NCI-H187 (cell line): ENCODE measurements around the gene SEMA4F.

Experiments
- DNase-seq, 2 experiments: peaks; one replicate each; lab custom pipeline; 2025; lab: John Stamatoyannopoulos, UW

SEMA4F gene

GRCh38 chr2:74707837-74708236, 53.8 kb downstream of the SEMA4F start:
- peak in 1 of 2 experiments; percentile 1 for DNase-seq

GRCh38 chr2:74708296-74708695, 54.2 kb downstream of the SEMA4F start:
- no peak for DNase-seq

- no peak for DNase-seq
Observed at GRCh38 chr2:74708883-74709282, 54.8 kb downstream of the SEMA4F start.

- no peak for DNase-seq
Observed at GRCh38 chr2:74712223-74713053, 58.4 kb downstream of the SEMA4F start.

GRCh38 chr2:74714691-74715080, 60.6 kb downstream of the SEMA4F start:
- no peak for DNase-seq

- peak; percentile 15 to 21 for DNase-seq
Observed at GRCh38 chr2:74715081-74715791, 61.2 kb downstream of the SEMA4F start.

- no peak for DNase-seq
Observed at GRCh38 chr2:74715880-74716279, 61.8 kb downstream of the SEMA4F start.

- no peak for DNase-seq
Observed at GRCh38 chr2:74719066-74719465, 65.0 kb downstream of the SEMA4F start.

GRCh38 chr2:74721316-74721715, 67.3 kb downstream of the SEMA4F start:
- no peak for DNase-seq

GRCh38 chr2:74724496-74724895, 70.4 kb downstream of the SEMA4F start:
- no peak for DNase-seq

GRCh38 chr2:74725287-74725686, 71.2 kb downstream of the SEMA4F start:
- DNase-seq: no peak

- DNase-seq: no peak
Observed at GRCh38 chr2:74728842-74729241, 74.8 kb downstream of the SEMA4F start.

- no peak for DNase-seq
Observed at GRCh38 chr2:74730530-74730929, 76.5 kb downstream of the SEMA4F start.
